Right ventricle myocardium superior (tissue), 1 donor: ENCODE results near the gene CYP27C1. TPM values are rescaled to one million over a fixed set of nuclear protein-coding genes. Genes with fewer than 3 reads are reported as not detected.
A peak's percentile ranks its signal among the peaks of the same experiment; 100 is the strongest.
"Not testable (repeated sequence)": the region's sequence is repeated elsewhere in the genome, so short reads cannot be mapped to it uniquely, and the experiment has no call there.

Experiments used
- ATAC-seq: fragments of 200-7000 bp; cut with Tn5 transposase; one replicate; pipeline ENCODE4 v1.9.1; 2020; ENCODE audit warnings: mild to moderate bottlenecking; ENCODE audit not compliant: poor library complexity
- DNase-seq: peaks from one replicate; pipeline ENCODE4 v3.0.0-alpha.2; 2020
- intact Hi-C: fragments of 100-400 bp; cut with DNase I; formaldehyde crosslinking; loops from one replicate; pipeline ENCODE4 v1.11.2; 2022
- long read RNA-seq: library from polyadenylated mRNA; unstranded; transcript quantifications from one replicate; pipeline ENCODE4 v2.0.0, GENCODE V29; 2021
- total RNA-seq: library from RNA; stranded (reverse); fragmentation: NEBNext Ultra II Directional; extraction: Animal tissue kit (Norgen Biotek cat#: 25700); gene quantifications from one replicate; pipeline ENCODE4 v1.2.1, GENCODE V29; 2021
- donor health status: DM: no; HTN: yes; CAD: no; lungs with severe emphysema.

Gene CYP27C1, protein sequence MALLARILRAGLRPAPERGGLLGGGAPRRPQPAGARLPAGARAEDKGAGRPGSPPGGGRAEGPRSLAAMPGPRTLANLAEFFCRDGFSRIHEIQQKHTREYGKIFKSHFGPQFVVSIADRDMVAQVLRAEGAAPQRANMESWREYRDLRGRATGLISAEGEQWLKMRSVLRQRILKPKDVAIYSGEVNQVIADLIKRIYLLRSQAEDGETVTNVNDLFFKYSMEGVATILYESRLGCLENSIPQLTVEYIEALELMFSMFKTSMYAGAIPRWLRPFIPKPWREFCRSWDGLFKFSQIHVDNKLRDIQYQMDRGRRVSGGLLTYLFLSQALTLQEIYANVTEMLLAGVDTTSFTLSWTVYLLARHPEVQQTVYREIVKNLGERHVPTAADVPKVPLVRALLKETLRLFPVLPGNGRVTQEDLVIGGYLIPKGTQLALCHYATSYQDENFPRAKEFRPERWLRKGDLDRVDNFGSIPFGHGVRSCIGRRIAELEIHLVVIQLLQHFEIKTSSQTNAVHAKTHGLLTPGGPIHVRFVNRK
- not detected for total RNA-seq
- long read RNA-seq = 0 reads

DNA sequence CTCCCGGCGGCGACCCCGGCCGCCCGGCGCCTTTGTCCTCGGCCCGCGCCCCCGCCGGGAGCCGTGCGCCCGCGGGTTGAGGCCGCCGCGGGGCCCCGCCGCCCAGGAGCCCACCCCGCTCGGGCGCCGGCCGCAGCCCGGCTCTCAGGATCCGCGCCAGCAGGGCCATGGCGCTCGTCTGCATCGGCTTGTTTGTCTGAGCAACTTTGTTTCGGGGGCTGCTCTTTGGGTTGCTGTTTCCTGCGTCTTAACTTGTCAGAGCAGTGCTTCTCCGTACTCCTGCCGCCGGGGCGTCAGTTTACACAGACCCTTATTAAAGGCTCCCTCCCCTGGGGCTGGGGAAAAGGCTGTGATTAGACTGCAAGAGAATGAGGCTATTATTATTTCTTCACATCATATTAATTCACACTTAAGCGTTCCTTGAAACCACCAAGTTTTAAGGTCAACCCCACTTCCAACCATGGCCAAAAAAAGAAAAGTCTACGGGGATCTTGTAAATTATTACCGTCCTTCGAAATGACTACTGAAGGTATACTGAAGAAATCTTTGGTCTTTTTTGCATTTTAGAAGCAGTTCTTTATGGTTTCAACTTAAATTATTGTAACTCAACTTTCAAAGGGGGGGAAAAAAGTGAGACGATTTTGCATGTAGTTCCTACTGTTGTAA lies at the start of gene CYP27C1:
TSS of gene CYP27C1 (minus strand) at position 198 of the 666 bp plus-strand sequence. CDS start at position 169, 29 bp downstream.
- intact Hi-C loops = no loop called here
- peak; percentile 15 for ATAC-seq
- no peak for DNase-seq

DNA sequence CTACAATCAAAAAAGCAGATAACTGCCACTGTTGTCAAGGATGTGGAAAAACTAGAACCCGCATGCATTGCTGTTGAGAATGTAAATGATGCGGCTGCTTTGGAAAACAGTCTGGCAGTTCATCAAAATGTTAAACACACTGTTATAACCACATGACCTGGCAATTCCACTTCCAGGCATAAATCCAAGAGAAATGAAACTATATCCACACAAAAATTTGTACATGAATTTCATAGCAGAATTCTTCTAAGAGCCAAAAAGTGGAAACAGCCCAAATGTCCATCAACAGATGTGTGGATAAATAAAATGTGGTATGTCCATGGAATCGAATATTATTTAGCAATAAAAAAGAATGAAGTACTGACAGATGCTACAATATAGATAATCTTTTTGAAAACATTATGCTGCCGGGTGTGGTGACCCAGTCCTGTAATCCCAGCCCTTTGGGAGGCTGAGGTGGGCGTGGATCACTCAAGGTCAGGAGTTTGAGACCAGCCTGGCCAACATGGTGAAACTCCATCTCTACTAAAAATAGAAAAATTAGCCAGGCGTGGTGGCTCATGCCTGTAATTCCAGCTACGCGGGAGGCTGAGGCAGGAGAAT lies 41.8 kb upstream of the CYP27C1 start:
- no peak for ATAC-seq
- intact Hi-C loops = no loop called here
- no peak for DNase-seq

DNA sequence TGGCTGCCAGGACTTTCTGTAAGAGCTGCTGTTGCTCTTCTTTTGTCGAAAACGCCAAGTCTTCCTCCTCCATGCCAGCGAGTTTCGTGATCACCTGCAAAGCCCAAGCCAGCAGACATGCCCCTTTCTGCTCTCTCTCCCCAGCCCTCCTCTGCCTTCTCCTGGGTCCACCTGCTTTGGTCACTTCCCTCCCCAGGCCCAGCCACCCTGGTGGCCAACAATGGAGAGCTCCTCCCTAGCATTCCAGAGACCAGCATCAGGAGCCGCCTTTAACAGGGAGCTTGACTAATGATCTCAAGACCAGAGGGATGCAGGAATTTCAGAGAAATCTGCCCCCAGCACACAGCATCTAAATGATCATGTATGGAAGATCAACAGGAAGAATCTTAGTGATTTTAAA lies 39.3 kb upstream of the CYP27C1 start:
- DNase-seq (no peak), ATAC-seq (no peak)
- intact Hi-C loops = no loop called here

DNA sequence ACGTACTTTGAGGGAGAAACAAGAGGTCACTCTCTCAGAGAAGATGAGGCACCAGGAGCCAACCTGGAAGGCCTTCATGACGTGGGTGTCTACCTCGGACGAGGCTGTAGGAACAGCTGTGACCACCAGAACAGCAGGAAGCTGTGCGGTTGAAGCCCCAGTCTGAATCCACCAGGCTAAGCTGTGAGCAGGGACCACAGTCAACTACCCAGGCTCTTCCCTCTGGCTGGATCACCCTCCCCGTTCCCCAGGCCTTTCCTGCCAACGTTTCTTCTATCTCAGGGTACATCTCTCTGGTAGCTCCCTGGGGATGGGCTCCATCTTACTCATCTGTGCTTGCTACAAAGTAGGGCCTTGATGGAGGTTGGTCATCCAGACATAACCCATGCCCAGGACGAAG lies 36.8 kb upstream of the CYP27C1 start:
- intact Hi-C loops = no loop called here
- ATAC-seq (no peak), DNase-seq (no peak)

DNA sequence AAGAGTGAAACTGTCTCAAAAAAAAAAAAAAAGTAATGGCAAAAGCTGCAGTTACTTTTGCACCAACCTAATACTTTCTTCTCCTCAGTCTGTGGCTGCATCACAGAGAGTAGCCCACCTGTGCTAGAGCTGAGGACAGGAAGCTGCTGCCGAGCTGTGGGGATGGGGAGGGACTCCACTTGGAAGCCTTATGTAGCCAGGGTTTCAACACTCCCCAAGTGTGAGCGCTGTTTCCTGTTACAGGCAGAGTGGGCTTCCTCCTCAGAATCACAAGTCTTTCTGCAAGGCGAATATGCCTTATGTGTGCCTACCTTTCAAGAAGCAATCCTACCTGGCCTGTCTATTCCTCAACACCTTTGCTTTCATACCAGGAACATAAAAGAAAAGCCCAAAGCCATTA lies 36.3 kb upstream of the CYP27C1 start:
- intact Hi-C loops = no loop called here
- ATAC-seq (no peak), DNase-seq (no peak)

DNA sequence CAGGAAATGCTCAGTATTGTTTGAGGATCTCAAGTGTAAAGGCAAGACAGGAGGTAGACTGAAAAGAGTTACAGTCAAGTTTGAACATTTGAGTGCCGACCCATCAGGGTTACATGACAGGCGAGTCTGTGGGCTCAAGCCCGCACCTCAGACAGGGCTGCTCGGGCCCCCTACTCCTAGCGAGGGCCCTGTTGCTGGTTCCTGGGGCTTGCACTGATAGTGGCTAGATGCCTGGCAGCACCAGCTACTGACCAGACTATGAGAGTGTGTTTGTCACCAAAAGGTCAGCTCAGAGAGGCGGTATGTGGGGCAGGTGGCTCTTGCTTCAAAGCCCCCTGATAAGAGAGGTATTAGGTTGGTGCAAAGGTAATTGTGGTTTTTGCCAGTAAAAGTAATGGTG lies 35.6 kb upstream of the CYP27C1 start:
- intact Hi-C loops = no loop called here
- ATAC-seq = no peak
- no peak for DNase-seq

DNA sequence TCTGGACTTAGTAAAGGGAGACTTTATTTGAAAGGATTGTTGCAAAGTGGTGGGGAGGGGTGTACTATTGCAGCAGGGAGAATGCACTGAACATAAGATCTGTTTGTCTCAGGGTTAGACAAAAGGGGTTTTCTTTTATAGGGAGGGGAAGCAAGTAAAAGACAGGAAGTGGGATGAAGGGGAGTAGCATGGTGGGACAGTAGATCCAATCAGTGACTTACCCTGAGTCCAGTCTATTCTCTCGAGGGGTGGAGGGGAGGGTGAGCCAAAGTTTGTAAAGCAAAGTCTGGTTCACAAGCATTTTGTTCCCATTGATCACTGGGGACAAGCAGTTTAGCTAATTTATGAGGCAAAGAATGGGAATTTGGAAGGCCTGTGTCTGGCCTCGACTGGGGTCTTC lies 35.0 kb upstream of the CYP27C1 start:
- ATAC-seq (no peak), DNase-seq (no peak)
- intact Hi-C loops = no loop called here

DNA sequence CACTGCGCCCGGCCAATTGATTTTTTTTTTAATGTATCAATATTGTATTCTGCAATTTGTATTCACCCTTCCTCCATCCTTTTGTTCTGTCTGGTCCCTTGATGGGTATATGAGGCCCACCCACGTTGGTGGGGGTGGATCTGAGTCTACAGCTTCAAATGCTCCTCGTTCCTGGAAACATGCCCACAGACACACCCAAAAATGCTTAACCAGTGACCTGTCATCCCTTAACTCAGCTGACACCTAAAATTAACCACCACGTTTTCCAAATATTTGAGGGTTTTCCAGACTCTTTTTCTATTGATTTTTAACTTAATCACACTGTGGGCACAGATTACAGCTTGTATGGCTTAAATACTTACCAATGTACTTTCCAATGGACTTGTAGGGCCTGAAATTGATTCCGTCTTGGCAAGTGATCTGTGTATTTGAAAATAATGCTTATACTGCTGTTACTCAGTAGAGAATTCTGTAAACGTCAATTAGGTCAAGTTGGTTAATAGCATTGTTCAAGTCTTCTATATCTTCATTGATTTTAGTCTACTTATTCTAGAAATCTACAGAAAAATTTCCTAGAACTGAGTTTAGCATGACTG lies 34.4 kb upstream of the CYP27C1 start:
- intact Hi-C loops = no loop called here
- DNase-seq (no peak), ATAC-seq (no peak)

DNA sequence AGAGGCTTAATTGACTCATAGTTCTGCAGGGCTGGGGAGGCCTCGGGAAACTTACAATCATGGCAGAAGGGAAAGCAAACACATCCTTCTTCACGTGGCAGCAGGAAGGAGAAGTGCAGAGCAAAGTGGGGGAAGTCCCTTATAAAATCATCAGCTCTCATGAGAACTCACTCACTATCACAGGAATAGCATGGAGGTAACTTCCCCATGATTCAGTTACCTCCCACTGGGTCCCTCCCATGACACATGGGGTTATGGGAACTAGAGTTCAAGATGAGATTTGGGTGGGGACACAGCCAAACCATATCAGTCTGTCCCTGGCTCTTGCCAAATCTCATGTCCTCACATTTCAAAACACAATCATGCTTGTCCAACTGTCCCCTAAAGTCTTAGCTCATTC lies 21.1 kb upstream of the CYP27C1 start:
- ATAC-seq, intact Hi-C loops, DNase-seq: not testable (repeated sequence)

DNA sequence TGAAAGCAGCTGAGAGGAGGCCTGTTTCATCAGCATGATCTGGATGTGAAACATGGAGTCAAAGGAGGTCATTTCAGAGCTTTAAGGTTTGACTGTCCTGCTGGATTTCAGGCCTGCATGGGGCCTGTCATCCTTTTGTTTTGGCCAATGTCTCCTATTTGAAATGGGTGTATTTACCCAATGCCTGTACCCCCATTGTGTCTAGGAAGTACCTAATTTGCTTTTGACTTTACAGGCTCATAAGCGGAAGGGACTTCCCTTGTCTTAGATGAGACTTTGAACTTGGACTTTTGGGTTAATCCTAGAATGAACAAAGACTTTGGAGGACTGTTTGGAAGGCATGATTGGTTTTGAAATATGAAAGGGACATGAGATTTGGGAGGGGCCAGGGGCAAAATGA lies 19.3 kb upstream of the CYP27C1 start:
- intact Hi-C loops = no loop called here
- no peak for ATAC-seq

DNA sequence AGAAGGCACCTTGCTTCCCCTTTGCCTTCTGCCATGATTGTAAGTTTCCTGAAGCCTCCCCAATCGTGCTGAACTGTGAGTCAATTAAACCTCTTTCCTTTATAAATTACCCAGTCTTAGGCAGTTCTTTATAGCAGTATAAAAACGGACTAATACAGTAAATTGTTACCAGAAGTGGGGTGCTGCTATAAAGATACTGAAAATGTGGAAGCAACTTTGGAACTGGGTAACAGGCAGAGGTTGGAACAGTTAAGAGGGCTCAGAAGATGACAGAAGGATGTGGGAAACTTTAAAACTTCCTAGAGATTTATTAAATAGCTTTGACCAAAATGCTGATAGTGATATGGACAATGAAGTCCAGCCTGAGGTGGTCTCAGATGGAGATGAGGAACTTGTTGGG lies 17.7 kb upstream of the CYP27C1 start:
- intact Hi-C loops = not testable (repeated sequence)

More for the DNA sequence above, 19.3 kb upstream of the CYP27C1 start:
- no peak for DNase-seq

DNA sequence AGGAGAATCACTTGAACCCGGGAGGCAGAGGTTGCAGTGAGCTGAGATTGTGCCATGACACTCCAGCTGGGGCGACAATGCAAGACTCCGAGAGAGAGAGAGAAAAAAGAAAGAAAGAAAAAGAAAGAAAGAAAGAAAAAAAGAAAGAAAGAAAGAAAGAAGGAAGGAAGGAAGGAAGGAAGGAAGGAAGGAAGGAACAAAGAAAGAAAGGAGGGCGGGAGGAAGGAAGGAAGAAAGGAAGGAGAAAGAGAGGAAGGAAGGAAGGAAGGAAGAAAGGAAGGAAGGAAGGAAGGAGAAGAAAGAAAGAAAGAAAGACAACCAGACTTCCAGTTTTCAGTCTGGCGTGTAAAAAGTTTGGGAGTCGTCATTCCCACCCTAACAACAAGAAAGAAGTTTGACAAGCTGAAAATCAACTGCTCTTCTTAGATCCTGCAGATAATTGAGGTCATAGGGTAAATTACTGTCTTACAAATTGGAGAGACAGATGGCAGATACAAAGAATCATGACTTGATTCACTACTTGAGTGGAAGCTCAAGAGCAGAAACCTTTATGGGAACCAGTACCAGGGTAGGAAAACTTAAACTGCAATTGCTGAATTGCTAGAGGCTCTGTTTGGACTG lies 15.1 kb upstream of the CYP27C1 start:
- ATAC-seq = no peak
- DNase-seq = no peak
- intact Hi-C loops = no loop called here

More for the DNA sequence above, 17.7 kb upstream of the CYP27C1 start:
- DNase-seq, ATAC-seq: not testable (repeated sequence)

DNA sequence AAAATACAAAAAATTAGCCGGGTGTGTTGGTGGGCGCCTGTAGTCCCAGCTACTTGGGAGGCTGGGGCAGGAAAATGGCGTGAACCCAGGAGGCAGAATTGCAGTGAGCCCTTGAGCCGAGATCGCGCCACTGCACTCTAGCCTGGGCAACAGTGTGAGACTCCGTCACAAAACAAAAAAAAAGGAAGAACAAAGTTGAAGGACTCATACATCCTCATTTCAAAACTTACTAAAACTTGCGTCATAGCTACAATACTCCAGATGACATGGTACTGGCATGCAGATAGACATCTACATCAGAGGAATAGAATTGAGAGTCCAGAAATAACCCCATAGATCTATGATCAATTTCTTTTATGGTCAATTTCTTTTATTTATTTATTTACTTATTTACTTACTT lies 13.6 kb upstream of the CYP27C1 start:
- intact Hi-C loops = no loop called here
- ATAC-seq (no peak), DNase-seq (no peak)

DNA sequence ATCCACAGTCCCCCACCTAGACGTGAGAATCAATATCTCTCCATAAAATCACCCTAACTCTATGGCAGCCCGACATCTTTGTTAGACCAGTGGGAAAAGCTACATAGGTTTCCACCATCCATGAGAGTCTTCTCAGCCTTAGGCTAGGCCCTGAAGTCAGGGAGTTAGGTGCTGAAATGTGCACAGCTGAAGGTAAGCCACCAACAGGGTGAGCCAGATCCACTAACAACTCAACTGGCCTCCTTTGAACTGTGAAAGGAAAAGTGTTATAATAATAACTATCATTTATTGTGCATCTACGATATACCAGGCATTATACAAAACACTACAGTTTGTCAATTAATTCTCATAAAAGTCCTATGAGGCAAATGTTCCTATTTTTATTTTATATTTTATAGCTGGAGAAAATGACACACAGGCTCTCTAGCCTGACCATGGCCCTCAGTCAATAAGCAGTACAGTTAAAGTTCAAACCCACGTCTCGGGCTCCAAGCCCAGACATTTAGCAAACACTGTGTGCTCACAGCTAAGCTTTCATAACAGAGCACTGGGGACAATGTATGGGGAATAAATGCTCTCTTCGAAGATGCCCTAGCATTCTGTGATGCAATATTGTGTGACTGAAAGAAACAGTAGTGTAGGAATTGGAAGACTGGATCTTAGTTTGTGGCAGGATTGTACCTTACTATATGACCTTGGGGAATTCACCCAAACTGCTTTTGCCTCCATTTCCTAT lies 11.2 kb upstream of the CYP27C1 start:
- no peak for ATAC-seq
- DNase-seq = no peak
- intact Hi-C loops = no loop called here

DNA sequence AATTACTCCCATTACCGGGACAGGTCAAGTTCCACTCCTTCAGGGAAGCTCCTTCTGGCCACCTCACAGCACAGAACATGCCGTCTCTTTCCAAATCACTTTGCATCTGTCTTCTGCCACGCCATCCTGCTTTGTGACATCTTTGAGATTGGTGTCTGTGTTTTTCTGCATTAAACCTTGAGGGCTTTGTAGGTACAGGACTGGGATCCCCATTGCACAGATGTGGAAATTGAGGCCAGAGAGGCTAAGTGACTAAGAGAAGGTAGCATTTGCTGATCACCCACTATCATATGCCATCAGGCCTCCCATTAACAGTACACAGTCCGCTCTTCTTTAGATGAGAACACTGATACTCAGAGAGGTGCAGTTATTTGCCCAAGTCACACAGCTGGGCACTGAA lies 9.5 kb upstream of the CYP27C1 start:
- ATAC-seq (no peak), DNase-seq (no peak)
- intact Hi-C loops = no loop called here

DNA sequence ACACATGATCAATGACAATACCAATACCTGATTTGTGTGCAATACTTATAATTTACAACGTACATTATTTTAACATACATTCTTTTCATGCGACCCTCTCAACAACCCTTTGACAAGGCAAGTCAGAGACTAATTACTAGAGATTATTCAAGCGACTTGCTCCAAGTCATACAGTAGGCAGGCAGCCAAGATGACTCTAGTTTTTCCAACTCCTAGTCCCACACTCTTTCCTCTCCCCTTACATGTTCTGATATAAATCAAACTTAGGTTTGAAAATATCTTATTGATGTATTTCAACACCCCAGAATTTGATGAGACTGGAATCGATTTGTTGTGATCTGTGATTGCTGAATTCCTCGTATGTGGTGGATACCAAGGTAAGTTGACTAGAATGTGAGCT lies 8.0 kb upstream of the CYP27C1 start:
- intact Hi-C loops = no loop called here
- ATAC-seq (no peak), DNase-seq (no peak)

DNA sequence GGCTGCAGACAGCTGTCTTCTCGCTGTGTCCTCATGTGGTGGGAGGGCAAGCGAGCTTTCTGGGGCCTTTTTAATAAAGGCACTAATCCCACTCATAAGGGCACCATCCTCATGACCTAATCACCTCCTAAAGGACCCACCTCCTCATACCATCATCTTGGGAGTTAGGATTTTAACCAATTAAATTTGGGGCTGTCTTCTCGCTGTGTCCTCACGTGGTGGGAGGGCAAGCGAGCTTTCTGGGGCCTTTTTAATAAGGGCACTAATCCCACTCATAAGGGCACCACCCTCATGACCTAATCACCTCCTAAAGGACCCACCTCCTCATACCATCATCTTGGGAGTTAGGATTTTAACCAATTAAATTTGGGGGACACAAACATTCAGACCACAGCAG lies 7.2 kb upstream of the CYP27C1 start:
- ATAC-seq, DNase-seq, intact Hi-C loops: not testable (repeated sequence)
